ENCODE measurements around the gene C1QB. TPM values are rescaled to one million over a fixed set of nuclear protein-coding genes. Genes with fewer than 3 reads are reported as not detected.

Gene C1QB
- total RNA-seq, 2 experiments from 2014 or later, result not detected

DNA sequence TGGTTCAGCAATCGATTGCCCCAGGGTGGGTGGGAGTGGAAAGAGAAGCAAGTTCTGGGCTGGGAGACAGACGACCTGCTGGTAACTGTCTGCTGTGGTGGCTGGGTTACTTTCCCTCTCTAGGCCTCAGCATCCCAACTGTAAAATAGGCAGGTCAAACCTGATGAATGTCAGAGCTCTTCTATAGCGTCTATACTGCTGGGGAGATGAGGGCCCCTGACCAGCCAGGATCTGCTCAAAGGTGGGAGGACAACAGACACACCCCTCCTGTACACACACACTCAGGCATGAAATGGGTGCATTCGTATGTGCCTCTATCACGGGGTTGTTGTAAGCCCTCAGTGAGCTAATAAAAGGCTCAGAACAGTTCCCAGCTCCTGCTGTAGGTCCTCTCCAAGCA lies 44.9 kb downstream of the C1QB start:
- ChIA-PET CTCF (no interaction called here), POLR2A (no interaction called here)
- DNase-seq (no peak), ATAC-seq (ENCODE audit: poor library complexity) (no peak)
- no peak for TF ChIP-seq CTCF (IDR thresholded peaks at IDR 0.05)
- Mint-ChIP-seq H3K27ac (no peak overlapping the region), H3K4me1 (ENCODE audit: low read depth) (no peaks in the 10 kb centered on the region), H3K27me3 (peaks cover 9% of the 10 kb centered on the region), H3K9me3 (no peaks in the 10 kb centered on the region), H3K36me3 (ENCODE audit: low read depth) (no peaks in the 10 kb centered on the region), H3K4me3 (no peak overlapping the region)
- Histone ChIP-seq H3K4me1 (ENCODE audit: insufficient read depth, low read length) (no peaks in the 10 kb centered on the region), H3K36me3 (ENCODE audit: insufficient read depth, low read length) (no peaks in the 10 kb centered on the region), H3K27me3 (ENCODE audit: control insufficient read depth in 1 of 2, insufficient read depth in 2 of 2, low read length in 2 of 2) (no peaks in the 10 kb centered on the region), H3K4me3 (ENCODE audit: low read length) (no peak overlapping the region), H3K9me3 (ENCODE audit: control insufficient read depth in 1 of 2, insufficient read depth in 1 of 2, low read length in 2 of 2) (no peaks in the 10 kb centered on the region), H3K27ac (ENCODE audit: low read depth in 1 of 2, low read length in 2 of 2) (no peak overlapping the region)
- intact Hi-C loops (cut with DNase I, micrococcal nuclease), result no loop called here

GRCh38 chr1:22699681-22700520 lies 46.9 kb downstream of the C1QB start:
- Mint-ChIP-seq H3K9me3 (no peaks in the 10 kb centered on the region), H3K27me3 (peaks cover 15% of the 10 kb centered on the region), H3K27ac (no peak overlapping the region), H3K36me3 (ENCODE audit: low read depth) (no peaks in the 10 kb centered on the region), H3K4me1 (ENCODE audit: low read depth) (no peaks in the 10 kb centered on the region), H3K4me3 (no peak overlapping the region)
- ChIA-PET CTCF (no interaction called here), POLR2A (no interaction called here)
- Histone ChIP-seq H3K4me1 (ENCODE audit: insufficient read depth, low read length) (no peaks in the 10 kb centered on the region), H3K27me3 (ENCODE audit: control insufficient read depth in 1 of 2, insufficient read depth in 2 of 2, low read length in 2 of 2) (no peaks in the 10 kb centered on the region), H3K36me3 (ENCODE audit: insufficient read depth, low read length) (no peaks in the 10 kb centered on the region), H3K27ac (ENCODE audit: low read depth in 1 of 2, low read length in 2 of 2) (no peak overlapping the region), H3K9me3 (ENCODE audit: control insufficient read depth in 1 of 2, insufficient read depth in 1 of 2, low read length in 2 of 2) (no peaks in the 10 kb centered on the region), H3K4me3 (ENCODE audit: low read length) (no peak overlapping the region)
- intact Hi-C loops (cut with DNase I, micrococcal nuclease), result loop anchor here in 1 of 2 experiments (10.0 kb wide), 1 partner anchor 485 kb away; no protein-coding TSS in a partner anchor
- DNase-seq (no peak), ATAC-seq (ENCODE audit: poor library complexity) (no peak)
- no peak for TF ChIP-seq CTCF (IDR thresholded peaks at IDR 0.05)

DNA sequence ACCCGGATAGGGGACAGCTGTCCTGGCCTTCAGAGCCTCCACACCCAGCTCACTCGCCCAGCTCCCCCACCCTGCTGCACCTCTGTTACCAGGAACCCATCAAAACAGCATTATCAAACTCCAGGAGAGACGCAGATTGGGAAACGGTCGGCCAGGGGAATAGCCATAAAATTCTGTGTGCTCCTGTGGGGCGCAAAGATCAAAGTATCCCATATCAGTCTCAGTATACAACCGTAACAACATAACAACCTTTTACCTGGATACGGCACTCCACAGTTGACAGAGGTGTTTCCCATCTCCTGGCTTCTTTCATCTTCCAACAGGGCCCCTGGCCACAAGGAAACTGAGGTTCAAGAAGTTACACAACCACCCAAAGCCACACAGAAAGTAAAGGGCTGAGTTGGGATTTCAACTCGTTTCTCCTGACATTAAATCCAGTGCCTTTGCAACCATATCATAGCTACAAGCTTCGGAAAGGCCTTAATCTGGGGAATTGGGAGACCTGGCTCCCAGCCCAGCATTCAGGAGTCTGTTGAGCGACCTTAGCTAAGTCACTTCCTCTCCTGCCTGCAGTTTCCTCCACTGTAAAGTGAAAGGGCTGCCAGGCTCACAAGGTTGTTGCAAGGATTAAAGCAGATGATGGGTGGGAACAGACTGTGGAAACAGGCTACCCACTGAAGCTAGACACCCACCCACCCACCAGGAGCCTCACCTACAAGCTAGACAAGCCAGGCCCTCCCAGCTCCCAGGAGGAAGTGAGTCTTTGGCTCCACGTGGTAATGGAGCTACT lies 49.5 kb downstream of the C1QB start:
- Histone ChIP-seq H3K36me3 (ENCODE audit: insufficient read depth, low read length) (no peaks in the 10 kb centered on the region), H3K4me3 (ENCODE audit: low read length) (no peak overlapping the region), H3K4me1 (ENCODE audit: insufficient read depth, low read length) (no peaks in the 10 kb centered on the region), H3K27me3 (ENCODE audit: control insufficient read depth in 1 of 2, insufficient read depth in 2 of 2, low read length in 2 of 2) (no peaks in the 10 kb centered on the region), H3K27ac (ENCODE audit: low read depth in 1 of 2, low read length in 2 of 2) (no peak overlapping the region), H3K9me3 (ENCODE audit: control insufficient read depth in 1 of 2, insufficient read depth in 1 of 2, low read length in 2 of 2) (no peaks in the 10 kb centered on the region)
- intact Hi-C loops (cut with DNase I, micrococcal nuclease), result loop anchor here in 1 of 2 experiments (10.0 kb wide), 1 partner anchor 482 kb away; no protein-coding TSS in a partner anchor
- H3K4me3 Mint-ChIP-seq, result no peak overlapping the region
- ChIA-PET POLR2A (no interaction called here), CTCF (no interaction called here)
- DNase-seq, result no peak
- TF ChIP-seq CTCF (IDR thresholded peaks at IDR 0.05), result no peak
- H3K27ac Mint-ChIP-seq, result no peak overlapping the region
- no peak for ATAC-seq (ENCODE audit: poor library complexity)
- H3K4me1 Mint-ChIP-seq (ENCODE audit: low read depth), result no peaks in the 10 kb centered on the region
- H3K9me3 Mint-ChIP-seq, result no peaks in the 10 kb centered on the region
- peaks cover 30% of the 10 kb centered on the region for H3K27me3 Mint-ChIP-seq
- H3K36me3 Mint-ChIP-seq (ENCODE audit: low read depth), result no peaks in the 10 kb centered on the region
